Measurements from ENCODE around the gene COL4A4. TPM values are rescaled to one million over a fixed set of nuclear protein-coding genes. Genes with fewer than 3 reads are reported as not detected.

COL4A4 gene
- total RNA-seq, 4 donors from 2014 or later = 0.90 to 5.7 (median 3.1) TPM

- Histone ChIP-seq H3K36me3 (no peaks in the 10 kb centered on the region), H3K4me3 (no peak overlapping the region), H3K27ac (no peak overlapping the region), H3K9me3 (no peaks in the 10 kb centered on the region), H3K27me3 (no peaks in the 10 kb centered on the region), H3K4me1 (no peaks in the 10 kb centered on the region)
- DNase-seq (ENCODE audit: low spot score in 2 of 2) = no peak
- no peak for TF ChIP-seq POLR2A (IDR thresholded peaks at IDR 0.05)
- no peak for TF ChIP-seq EP300 (IDR thresholded peaks at IDR 0.05)
- no peak for TF ChIP-seq CTCF (IDR thresholded peaks at IDR 0.05)
- WGBS, 2 donors = 50 to 53% methylated on average over 3 of the region's 3 CpGs
Observed at GRCh38 chr2:227022608-227023007, 141.4 kb downstream of the COL4A4 start.

GRCh38 chr2:227020416-227020815 lies 143.6 kb downstream of the COL4A4 start:
- H3K27ac ChIP-seq = no peak overlapping the region
- H3K9me3 ChIP-seq = no peaks in the 10 kb centered on the region
- peak in 1 of 2 donors; percentile 12 for TF ChIP-seq EP300 (IDR thresholded peaks at IDR 0.05)
- TF ChIP-seq CTCF (IDR thresholded peaks at IDR 0.05) = no peak
- no peak for TF ChIP-seq POLR2A (IDR thresholded peaks at IDR 0.05)
- no peaks in the 10 kb centered on the region for H3K36me3 ChIP-seq
- no peaks in the 10 kb centered on the region for H3K4me1 ChIP-seq
- 63 to 71% methylated on average over 2 of the region's 2 CpGs for WGBS, 2 donors
- H3K27me3 ChIP-seq = no peaks in the 10 kb centered on the region
- H3K4me3 ChIP-seq = no peak overlapping the region
- no peak for DNase-seq (ENCODE audit: low spot score in 2 of 2)

GRCh38 chr2:227016894-227017293 lies 147.1 kb downstream of the COL4A4 start:
- no peaks in the 10 kb centered on the region for H3K27me3 ChIP-seq
- H3K36me3 ChIP-seq = no peaks in the 10 kb centered on the region
- TF ChIP-seq POLR2A (IDR thresholded peaks at IDR 0.05) (no peak), EP300 (IDR thresholded peaks at IDR 0.05) (no peak), CTCF (IDR thresholded peaks at IDR 0.05) (no peak)
- no peaks in the 10 kb centered on the region for H3K9me3 ChIP-seq
- no peak for DNase-seq (ENCODE audit: low spot score in 2 of 2)
- no peak overlapping the region for H3K27ac ChIP-seq
- H3K4me1 ChIP-seq = no peaks in the 10 kb centered on the region
- no peak overlapping the region for H3K4me3 ChIP-seq
- 61 to 63% methylated on average over 4 of the region's 4 CpGs for WGBS, 2 donors

GRCh38 chr2:227013881-227014280 lies 150.1 kb downstream of the COL4A4 start:
- WGBS, 2 donors = 78 to 80% methylated on average over 8 of the region's 8 CpGs
- Histone ChIP-seq H3K36me3 (no peaks in the 10 kb centered on the region), H3K4me3 (no peak overlapping the region), H3K27me3 (no peaks in the 10 kb centered on the region), H3K4me1 (no peaks in the 10 kb centered on the region), H3K27ac (no peak overlapping the region), H3K9me3 (no peaks in the 10 kb centered on the region)
- DNase-seq (ENCODE audit: low spot score in 2 of 2) = no peak
- no peak for TF ChIP-seq CTCF (IDR thresholded peaks at IDR 0.05)
- TF ChIP-seq EP300 (IDR thresholded peaks at IDR 0.05) = no peak
- no peak for TF ChIP-seq POLR2A (IDR thresholded peaks at IDR 0.05)

DNA sequence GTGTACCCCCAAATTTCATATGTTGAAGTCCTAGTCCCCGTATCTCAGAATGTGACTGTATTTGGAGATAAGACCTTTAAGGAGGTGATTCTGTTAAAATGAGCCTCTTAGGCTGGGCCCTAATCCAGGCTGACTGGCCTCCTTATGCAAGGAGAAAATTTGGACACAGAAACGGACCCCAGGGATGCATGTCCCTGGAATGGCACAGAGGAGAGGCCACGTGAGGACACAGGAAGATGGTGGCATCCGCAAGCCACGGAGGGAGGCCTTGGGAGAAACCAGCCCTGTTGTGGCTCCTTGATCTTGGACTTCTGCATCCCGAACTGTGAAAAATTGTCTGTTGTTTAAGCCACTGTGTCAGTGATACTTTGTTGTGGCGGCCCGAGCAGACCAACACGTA lies 150.7 kb downstream of the COL4A4 start:
- Histone ChIP-seq H3K9me3 (no peaks in the 10 kb centered on the region), H3K36me3 (no peaks in the 10 kb centered on the region), H3K4me1 (no peaks in the 10 kb centered on the region), H3K4me3 (no peak overlapping the region), H3K27ac (no peak overlapping the region), H3K27me3 (no peaks in the 10 kb centered on the region)
- WGBS, 2 donors = 80% methylated on average over 9 of the region's 9 CpGs
- TF ChIP-seq POLR2A (IDR thresholded peaks at IDR 0.05) = no peak
- TF ChIP-seq CTCF (IDR thresholded peaks at IDR 0.05) = no peak
- TF ChIP-seq EP300 (IDR thresholded peaks at IDR 0.05) = no peak
- no peak for DNase-seq (ENCODE audit: low spot score in 2 of 2)

Measured in tibial nerve (tissue), 4 donors.